GM08714 (cell line): ENCODE data around the gene MCTP1.
"Not testable (repeated sequence)": the region's sequence is repeated elsewhere in the genome, so short reads cannot be mapped to it uniquely, and the experiment has no call there.

Source experiments
- H3K4me3 ChIP-seq: fragments of 200-500 bp; sonication (Bioruptor generic); 2 replicates; pipeline ENCODE4 v1.5.1; 2014; ENCODE audit warnings: mild to moderate bottlenecking, low read length, inconsistent platforms
- ZNF274 ChIP-seq: IDR thresholded peaks from 2 replicates; pipeline ENCODE4 v1.6.1; 2012; ENCODE audit warnings: mild to moderate bottlenecking, low read depth, low read length

The MCTP1 gene

DNA sequence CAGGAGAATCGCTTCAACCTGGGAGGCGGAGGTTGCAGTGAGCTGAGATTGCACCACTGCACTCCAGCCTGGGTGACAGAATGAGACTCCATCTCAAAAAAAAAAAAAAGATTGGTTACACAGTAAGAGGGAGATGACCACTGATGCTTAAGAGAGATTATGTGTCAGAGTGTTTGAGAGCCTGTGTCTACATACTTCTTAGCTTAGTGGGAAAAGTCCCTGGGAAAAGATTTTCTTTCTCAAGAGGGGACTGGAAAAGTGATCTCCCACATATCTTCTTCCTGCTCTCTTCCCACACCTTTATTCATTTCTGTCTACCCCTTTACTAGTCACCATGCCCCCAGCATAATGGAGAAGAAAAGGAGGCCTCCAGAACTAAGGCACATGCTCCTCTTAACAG, 55.2 kb downstream of the MCTP1 start:
- TF ChIP-seq ZNF274, result no peak
- no peak overlapping the region for H3K4me3 ChIP-seq

DNA sequence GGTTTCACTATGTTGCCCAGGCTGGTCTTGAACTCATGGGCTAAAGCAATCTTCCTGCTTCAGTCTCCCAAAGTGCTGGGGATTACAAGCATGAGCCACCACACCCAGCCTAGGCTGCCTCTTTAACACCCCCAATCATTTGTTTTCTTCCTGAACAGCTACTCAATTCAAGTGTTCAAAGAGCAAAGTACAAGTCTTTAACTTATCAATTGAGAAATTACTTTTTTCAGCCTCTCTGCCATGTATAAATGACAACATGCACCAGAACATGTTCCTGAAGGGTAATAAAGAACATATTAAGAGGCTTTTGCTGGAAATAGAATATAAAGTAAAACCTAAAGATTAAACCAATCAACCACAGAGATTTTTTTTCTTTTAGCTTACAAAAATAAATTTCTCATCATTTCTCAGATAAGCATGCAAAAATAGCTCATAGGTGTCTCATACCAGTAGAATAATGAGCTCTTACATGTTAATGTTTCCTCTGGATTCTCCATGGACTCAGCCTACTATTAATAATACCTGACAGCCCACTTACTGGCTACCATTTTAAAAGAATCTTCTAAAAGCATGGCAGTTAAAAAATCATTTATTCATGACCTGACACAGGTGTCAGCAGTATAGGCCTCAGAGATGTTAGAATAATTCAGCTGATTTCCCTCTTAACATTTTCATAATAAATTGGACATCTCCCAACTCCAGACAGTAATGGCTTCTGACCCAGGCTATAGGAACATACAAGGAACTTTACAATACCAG, 60.0 kb downstream of the MCTP1 start:
- H3K4me3 ChIP-seq, result no peak overlapping the region
- no peak for TF ChIP-seq ZNF274

DNA sequence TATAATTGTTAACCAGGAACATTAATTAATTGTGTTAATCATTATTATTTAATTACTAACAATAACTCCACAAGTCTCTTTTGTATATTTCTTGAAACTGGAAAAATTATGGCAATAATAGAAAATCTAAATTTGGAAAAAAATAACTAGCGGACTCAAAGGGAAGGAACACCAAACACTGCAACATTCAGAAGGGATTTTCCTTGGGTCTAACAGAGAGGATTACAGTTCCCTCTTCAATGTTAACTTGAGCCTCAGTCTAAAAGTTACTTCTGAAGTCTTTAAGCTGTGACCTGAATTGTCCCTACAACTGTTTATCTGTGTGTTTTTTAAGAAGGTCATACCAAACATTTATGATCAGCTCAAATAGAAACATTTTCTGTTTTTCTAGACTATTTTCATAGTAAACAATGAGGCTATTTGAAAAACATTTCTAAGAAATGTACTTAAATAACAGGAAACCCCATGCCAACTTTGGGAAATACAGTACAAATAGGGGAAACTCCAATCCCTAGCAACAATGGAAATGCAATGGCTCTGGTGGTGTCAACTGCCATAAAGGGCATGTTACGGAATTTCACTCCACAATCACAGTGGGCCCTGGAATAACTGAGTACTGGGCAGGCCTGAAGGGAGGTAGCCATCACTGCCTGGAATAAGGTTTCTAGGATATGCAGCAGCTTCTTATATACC, 61.2 kb downstream of the MCTP1 start:
- H3K4me3 ChIP-seq, result no peak overlapping the region
- TF ChIP-seq ZNF274, result no peak

GRCh38 chr5:95222836-95223235, 62.1 kb downstream of the MCTP1 start:
- no peak overlapping the region for H3K4me3 ChIP-seq
- TF ChIP-seq ZNF274, result no peak

DNA sequence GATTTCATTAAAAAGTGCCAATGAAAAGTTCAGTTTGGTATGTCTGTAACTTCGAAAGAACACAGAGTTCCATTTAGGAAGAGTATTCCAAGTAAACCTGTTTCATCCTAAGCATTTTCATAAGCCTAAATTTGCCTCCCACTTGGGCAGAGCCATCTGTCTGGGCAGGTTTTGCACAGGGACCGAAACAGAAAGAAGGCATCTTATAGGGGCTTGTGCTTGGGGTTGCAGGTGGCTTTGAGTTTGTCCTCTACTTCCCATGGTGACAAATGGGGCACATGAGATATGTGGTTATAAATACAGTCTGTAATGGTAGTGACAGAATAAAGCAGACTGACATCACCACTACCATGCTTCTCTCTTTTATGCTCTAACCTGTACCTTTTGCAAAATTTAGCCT, 63.7 kb downstream of the MCTP1 start:
- H3K4me3 ChIP-seq, result no peak overlapping the region
- no peak for TF ChIP-seq ZNF274

DNA sequence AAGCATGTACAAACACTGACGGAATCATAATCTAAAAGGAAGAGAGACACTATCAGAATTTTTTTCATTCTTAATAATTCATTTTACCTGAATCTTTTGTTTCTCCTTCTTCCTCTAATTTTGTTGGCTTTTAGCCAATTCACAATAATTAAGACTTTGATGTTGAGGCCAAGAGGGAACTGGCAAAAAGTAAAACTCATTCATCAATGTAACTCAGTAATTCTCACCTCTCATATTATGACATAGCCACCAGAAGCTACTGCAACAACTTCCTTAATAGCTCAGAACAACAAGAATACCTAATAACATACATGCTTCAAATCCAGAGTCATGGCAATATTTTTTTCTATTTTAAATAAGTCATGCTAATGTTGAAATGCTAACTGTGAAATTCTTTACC, 64.5 kb downstream of the MCTP1 start:
- TF ChIP-seq ZNF274, result no peak
- no peak overlapping the region for H3K4me3 ChIP-seq

- TF ChIP-seq ZNF274, result no peak
- no peak overlapping the region for H3K4me3 ChIP-seq
Observed at GRCh38 chr5:95219411-95219810, 65.5 kb downstream of the MCTP1 start.

DNA sequence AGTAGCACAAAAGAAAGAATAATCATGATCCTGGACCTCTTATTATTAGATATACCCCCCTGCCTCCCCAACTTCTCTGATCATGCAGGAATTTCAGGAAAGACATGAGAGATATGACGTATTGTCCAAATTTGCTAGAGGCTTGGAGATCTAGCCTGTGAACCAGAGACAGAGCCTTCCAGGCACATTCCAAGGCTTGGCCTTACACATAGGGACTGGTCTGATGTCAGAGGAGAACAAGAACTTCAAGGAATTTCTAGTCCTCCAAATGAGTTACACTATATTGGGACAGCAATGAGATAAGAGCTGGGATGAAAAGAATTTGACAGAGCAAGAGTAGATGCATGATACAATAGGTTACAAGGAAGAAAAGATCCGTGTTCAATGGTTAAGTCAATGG, 67.0 kb downstream of the MCTP1 start:
- H3K4me3 ChIP-seq, result no peak overlapping the region
- TF ChIP-seq ZNF274, result no peak

DNA sequence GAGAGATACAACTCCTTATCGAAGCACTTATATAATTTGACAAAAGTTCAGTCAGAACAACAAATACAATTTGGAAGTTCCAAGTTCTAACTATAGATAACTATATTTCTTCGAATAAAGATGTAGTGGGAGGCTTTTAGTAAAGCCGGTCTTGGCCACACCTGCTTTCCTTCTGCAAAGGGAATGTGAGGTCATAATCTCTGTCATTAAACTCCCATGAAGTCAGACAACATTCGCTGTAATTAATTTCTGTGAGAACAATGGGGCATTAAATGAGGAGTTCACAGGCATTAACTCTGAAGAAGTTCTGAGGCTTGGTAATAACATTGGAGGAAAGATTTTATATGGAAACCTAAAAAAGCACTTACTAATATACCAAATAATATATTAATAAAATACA, 67.5 kb downstream of the MCTP1 start:
- H3K4me3 ChIP-seq, result no peak overlapping the region
- no peak for TF ChIP-seq ZNF274

DNA sequence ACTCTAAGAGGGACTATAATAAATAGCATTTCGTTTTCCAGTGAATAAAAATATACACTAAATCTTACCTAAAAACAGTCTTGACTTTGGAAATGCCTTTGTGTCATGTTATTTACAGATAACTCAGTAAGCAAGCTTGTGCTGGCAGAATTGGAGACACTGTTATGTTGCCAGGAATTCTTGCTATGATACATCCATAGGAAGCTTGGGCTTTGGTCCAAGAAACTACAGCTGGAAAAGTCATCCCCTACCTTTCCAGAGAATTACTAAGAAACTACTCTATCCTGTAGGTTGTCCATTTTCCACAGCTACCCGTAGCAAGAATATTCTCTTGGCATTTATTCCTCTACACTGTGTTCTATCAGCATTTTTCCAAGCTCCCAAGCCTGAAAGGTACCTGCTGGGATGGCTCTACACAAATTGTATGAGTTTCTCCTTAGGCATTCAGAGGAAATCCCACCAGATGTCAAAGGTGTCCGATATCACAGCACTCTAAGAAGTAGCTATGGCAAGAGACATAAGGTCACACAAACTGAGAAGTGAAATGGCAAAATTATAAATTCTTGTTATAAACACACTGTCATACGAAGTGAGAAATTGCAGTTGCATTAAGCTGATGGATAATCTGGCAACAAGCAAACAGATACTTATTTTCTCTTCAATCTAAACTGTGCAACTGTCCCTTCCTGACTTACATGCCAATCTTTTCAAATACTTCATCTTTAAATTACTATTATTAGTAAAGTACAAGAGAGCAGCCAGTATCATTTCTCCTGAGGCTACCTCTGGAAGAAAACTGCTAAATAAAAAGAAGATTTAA, 68.5 kb downstream of the MCTP1 start:
- H3K4me3 ChIP-seq, result no peak overlapping the region
- no peak for TF ChIP-seq ZNF274

- not testable (repeated sequence) for H3K4me3 ChIP-seq
Observed at GRCh38 chr5:95207811-95208210, 77.1 kb downstream of the MCTP1 start.

- no peak for TF ChIP-seq ZNF274
- no peak overlapping the region for H3K4me3 ChIP-seq
Observed at GRCh38 chr5:95194856-95195255, 90.0 kb downstream of the MCTP1 start.

DNA sequence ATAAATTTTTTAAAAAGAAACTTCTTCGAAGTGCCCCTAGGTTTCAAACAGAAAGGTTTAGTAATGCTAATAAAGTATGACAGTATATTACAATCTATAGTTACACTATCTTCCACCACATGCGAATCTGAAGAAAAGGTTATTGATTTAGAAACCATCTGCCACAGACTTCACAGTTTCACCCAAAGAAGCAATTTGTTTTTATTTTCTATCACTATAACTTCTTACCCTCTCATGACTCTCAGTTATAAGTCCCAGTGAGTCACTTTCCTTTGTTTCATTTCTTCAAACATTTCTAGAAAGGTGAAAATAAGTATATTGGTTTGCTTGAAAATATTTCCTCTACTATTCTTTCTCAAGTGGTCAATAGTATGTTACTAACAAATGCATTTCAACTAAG, 93.6 kb downstream of the MCTP1 start:
- H3K4me3 ChIP-seq, result no peak overlapping the region
- no peak for TF ChIP-seq ZNF274

DNA sequence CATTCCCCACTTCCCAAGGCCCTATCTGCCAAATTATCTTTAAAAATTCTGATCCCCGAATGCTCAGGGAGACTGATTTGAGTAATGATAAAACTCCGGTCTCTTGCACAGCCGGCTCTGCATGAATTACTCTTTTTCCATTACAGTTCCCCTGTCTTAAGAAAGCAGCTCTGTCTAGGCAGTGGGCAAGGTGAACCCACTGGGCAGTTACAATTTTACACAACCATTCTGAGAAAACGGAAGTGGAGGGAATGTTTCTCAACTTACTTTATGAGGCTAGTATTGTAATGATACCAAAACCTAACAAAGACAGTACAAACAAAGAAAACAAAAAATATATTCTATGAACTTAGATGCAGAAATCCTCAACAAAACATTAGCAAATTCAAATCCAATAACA, 100.0 kb downstream of the MCTP1 start:
- no peak for TF ChIP-seq ZNF274
- no peak overlapping the region for H3K4me3 ChIP-seq

DNA sequence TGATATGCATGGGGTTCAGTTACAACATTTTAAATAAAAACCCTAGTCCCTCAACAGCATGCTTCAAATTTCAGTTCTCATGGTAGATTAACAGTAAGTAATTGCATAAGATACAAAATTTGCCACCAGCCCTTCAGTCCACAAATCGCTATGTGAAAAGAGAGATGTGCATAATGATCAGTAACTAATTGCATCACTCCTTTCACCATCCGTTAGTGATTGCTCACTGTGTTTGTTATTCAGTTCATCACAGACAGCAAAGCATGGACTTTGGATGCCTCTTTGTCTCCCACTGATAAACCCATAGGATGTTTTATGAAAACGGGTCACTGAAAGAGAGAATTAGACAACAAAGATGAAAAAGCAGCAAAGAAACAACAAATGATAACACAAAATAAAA, 103.2 kb downstream of the MCTP1 start:
- TF ChIP-seq ZNF274, result no peak
- no peak overlapping the region for H3K4me3 ChIP-seq
